Measurements from ENCODE around the gene GRIN3B.
A peak's percentile ranks its signal among the peaks of the same experiment; 100 is the strongest.
"Not testable (repeated sequence)": the region's sequence is repeated elsewhere in the genome, so short reads cannot be mapped to it uniquely, and the experiment has no call there.

Gene GRIN3B

DNA sequence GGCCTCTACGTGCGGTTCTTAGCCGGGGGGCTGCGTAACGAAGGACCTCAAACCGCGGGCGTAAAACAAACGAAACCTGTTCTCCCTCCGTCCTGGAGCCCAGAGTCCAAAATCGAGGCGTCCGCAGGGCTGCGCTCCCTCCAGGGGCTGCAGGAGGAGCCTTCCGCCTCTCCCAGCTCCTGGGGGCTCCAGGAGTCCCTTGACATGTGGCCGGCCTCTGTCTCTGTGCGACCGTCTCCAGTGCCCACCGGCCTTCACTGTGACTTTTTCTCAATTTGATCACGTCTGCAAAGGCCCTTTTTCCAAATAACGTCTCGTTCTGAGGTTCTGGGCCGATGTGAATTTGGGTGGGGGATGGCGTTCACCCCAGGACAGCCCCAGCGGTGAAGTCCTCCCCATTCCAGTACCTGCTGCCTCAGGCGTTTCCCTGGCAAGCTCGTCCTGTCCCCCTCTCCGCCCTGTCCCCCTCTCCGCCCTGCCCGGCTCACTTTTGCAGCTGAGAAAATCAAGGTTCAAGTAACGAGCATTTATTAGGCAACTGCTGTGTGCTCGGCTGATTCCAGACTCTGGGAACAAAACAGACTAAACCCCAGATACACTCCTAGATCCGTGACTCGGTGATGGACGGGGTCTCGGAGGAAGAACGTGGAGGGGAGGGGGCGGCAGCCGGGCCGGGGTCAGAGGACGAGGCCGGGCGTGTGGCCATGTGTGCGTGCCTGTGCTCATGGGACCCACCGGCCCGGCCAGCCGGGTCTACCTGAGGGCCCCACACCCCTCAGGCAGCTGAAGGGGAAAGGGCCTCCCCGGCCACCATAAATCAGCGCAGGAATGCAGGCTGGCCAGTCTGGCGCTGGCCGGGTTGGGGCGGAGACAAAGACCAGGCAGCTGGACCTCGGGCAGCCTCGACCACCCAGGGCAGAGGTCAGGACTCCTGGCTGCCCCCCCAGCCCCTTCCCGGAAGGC is 44.1 kb upstream of the GRIN3B start (continued):
- TF ChIP-seq ISL1 (CRISPR knock-in tag; IDR thresholded peaks at IDR 0.05) = no peak

DNA sequence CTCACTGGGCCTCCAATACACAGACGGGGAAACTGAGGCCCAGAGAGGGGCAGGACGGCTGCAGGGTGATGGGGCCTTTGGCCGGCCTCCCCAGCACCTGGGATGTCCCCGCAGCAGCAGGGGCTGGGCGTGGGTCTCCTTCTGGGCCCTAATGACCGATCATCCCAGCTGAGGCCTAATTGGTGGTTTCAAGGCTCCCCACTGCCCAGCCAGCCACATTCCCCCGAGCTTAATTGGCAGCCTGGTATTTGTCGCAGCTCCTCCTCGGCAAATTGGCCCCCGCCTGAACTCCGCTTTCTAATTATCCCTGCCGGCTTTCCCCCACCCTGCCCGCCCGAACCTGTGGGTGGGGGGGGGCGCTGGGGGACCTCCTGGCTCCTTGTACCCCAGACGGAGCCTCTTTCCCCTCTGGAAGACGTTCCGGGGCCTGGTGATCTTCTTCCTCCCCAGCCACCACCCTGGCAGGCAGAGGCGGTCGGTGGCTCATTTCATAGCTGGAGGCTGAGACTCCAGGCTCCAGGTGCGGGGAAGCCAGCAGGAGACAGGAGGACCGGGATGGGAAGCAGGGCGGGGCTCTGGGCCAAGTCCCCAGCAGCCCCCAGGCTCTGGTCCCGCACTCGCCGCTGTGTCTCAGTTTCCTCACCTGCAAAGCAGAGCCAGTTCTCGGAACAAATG is 43.3 kb upstream of the GRIN3B start:
- TF ChIP-seq, protein P1, sequence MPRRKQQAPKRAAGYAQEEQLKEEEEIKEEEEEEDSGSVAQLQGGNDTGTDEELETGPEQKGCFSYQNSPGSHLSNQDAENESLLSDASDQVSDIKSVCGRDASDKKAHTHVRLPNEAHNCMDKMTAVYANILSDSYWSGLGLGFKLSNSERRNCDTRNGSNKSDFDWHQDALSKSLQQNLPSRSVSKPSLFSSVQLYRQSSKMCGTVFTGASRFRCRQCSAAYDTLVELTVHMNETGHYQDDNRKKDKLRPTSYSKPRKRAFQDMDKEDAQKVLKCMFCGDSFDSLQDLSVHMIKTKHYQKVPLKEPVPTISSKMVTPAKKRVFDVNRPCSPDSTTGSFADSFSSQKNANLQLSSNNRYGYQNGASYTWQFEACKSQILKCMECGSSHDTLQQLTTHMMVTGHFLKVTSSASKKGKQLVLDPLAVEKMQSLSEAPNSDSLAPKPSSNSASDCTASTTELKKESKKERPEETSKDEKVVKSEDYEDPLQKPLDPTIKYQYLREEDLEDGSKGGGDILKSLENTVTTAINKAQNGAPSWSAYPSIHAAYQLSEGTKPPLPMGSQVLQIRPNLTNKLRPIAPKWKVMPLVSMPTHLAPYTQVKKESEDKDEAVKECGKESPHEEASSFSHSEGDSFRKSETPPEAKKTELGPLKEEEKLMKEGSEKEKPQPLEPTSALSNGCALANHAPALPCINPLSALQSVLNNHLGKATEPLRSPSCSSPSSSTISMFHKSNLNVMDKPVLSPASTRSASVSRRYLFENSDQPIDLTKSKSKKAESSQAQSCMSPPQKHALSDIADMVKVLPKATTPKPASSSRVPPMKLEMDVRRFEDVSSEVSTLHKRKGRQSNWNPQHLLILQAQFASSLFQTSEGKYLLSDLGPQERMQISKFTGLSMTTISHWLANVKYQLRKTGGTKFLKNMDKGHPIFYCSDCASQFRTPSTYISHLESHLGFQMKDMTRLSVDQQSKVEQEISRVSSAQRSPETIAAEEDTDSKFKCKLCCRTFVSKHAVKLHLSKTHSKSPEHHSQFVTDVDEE (CRISPR knock-in tag; IDR thresholded peaks at IDR 0.05) = no peak
- no peak for TF ChIP-seq TOX (CRISPR knock-in tag; IDR thresholded peaks at IDR 0.05; ENCODE audit: borderline replicate concordance)
- no peak for TF ChIP-seq SNAI2 (CRISPR knock-in tag; IDR thresholded peaks at IDR 0.05)
- TF ChIP-seq, protein P2, sequence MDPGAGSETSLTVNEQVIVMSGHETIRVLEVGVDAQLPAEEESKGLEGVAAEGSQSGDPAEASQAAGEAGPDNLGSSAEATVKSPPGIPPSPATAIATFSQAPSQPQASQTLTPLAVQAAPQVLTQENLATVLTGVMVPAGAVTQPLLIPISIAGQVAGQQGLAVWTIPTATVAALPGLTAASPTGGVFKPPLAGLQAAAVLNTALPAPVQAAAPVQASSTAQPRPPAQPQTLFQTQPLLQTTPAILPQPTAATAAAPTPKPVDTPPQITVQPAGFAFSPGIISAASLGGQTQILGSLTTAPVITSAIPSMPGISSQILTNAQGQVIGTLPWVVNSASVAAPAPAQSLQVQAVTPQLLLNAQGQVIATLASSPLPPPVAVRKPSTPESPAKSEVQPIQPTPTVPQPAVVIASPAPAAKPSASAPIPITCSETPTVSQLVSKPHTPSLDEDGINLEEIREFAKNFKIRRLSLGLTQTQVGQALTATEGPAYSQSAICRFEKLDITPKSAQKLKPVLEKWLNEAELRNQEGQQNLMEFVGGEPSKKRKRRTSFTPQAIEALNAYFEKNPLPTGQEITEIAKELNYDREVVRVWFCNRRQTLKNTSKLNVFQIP (CRISPR knock-in tag; IDR thresholded peaks at IDR 0.05; ENCODE audit: borderline replicate concordance, low read depth) = no peak
- TF ChIP-seq, protein P3, sequence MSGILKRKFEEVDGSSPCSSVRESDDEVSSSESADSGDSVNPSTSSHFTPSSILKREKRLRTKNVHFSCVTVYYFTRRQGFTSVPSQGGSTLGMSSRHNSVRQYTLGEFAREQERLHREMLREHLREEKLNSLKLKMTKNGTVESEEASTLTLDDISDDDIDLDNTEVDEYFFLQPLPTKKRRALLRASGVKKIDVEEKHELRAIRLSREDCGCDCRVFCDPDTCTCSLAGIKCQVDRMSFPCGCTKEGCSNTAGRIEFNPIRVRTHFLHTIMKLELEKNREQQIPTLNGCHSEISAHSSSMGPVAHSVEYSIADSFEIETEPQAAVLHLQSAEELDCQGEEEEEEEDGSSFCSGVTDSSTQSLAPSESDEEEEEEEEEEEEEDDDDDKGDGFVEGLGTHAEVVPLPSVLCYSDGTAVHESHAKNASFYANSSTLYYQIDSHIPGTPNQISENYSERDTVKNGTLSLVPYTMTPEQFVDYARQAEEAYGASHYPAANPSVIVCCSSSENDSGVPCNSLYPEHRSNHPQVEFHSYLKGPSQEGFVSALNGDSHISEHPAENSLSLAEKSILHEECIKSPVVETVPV (CRISPR knock-in tag; IDR thresholded peaks at IDR 0.05) = no peak
- TF ChIP-seq ESRRG (CRISPR knock-in tag; IDR thresholded peaks at IDR 0.05) = no peak
- no peak for TF ChIP-seq CSDC2 (CRISPR knock-in tag; IDR thresholded peaks at IDR 0.05)
- no peak for TF ChIP-seq OSR1 (CRISPR knock-in tag; IDR thresholded peaks at IDR 0.05)
- TF ChIP-seq GLIS3 (CRISPR knock-in tag; IDR thresholded peaks at IDR 0.05) = no peak
- no peak for TF ChIP-seq TCF4 (CRISPR knock-in tag; IDR thresholded peaks at IDR 0.05; ENCODE audit: borderline replicate concordance)
- TF ChIP-seq ARNTL (CRISPR knock-in tag; IDR thresholded peaks at IDR 0.05; ENCODE audit: borderline replicate concordance, low read depth) = no peak
- TF ChIP-seq ISL1 (CRISPR knock-in tag; IDR thresholded peaks at IDR 0.05) = no peak
- no peak for TF ChIP-seq ZNF565 (CRISPR knock-in tag; conservative IDR thresholded peaks at IDR 0.05; ENCODE audit: low read depth)
- no peak for TF ChIP-seq ZFP30 (CRISPR knock-in tag; IDR thresholded peaks at IDR 0.05)
- ATAC-seq = peak; percentile 59

DNA sequence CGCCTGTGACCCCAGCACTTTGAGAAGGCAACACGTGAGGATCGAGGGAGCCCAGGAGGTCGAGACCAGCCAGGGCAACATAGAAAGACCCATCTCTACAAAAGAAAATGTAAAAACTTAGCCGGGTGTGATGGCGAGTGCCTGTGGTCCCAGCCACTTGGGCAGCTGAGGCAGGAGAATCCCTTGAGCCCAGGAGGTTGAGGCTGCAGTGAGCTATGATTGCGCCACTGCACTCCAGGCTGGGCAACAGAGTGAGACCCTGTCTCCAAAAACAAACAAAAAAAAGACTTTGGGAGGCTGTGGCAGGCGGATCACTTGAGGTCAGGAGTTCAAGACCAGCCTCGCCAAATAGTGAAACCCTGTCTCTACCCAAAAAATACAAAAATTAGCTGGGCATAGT is 42.6 kb upstream of the GRIN3B start:
- ATAC-seq = not testable (repeated sequence)

DNA sequence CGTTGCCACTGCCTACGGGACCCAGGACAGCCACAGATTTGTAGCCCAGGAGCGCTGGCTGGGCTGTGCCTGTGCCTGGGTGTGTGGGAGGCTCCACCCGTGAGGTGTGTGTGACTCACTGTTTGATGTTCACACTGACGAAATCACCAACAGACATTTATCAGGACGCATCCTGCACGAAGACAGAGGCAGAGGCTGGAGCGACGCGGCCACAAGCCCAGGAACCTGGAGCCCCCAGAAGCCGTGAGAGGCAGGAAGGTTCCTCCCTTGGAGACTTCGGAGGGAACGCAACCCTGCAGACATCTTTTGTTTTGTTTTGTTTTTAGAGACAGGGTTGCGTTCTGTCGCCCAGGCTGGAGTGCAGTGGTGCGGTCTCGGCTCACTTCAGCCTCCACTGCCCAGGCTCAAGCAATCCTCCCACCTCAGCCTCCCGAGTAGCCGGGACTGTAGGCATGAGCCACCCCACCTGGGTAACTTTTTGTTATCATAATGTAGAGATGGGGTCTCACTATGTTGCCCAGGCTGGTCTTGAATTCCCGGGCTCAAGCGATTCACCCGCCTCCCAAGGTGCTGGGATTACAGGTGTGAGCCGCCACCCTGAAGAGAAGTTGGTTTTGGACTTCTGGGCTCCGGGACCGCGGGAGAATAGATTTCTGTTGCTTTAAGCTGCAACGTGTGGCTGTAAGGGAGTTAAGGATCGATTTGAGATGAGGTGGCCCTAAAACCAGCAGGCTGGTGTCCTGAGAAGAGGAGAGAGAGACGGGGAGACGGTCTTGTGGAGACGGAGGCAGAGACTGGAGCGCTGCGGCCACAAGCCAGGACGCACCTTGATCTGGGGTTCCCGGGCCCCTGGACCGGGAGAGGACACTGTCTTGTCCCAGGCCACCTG is 41.0 kb upstream of the GRIN3B start:
- TF ChIP-seq ISL1 (CRISPR knock-in tag; IDR thresholded peaks at IDR 0.05) = no peak
- TF ChIP-seq PPARA (CRISPR knock-in tag; IDR thresholded peaks at IDR 0.05; ENCODE audit: borderline replicate concordance) = no peak
- no peak for TF ChIP-seq TOX (CRISPR knock-in tag; IDR thresholded peaks at IDR 0.05; ENCODE audit: borderline replicate concordance)
- TF ChIP-seq OSR1 (CRISPR knock-in tag; IDR thresholded peaks at IDR 0.05) = no peak
- no peak for TF ChIP-seq ZNF8 (CRISPR knock-in tag; IDR thresholded peaks at IDR 0.05)
- no peak for TF ChIP-seq ZC3H10 (CRISPR knock-in tag; IDR thresholded peaks at IDR 0.05)
- TF ChIP-seq ZNF565 (CRISPR knock-in tag; conservative IDR thresholded peaks at IDR 0.05; ENCODE audit: low read depth) = no peak
- no peak for TF ChIP-seq RARB (CRISPR knock-in tag; IDR thresholded peaks at IDR 0.05)
- no peak for TF ChIP-seq SNAI2 (CRISPR knock-in tag; IDR thresholded peaks at IDR 0.05)
- no peak for TF ChIP-seq BACH2 (CRISPR knock-in tag; IDR thresholded peaks at IDR 0.05; ENCODE audit: borderline replicate concordance)
- TF ChIP-seq ARNTL (CRISPR knock-in tag; IDR thresholded peaks at IDR 0.05; ENCODE audit: borderline replicate concordance, low read depth) = no peak
- TF ChIP-seq, protein P4, sequence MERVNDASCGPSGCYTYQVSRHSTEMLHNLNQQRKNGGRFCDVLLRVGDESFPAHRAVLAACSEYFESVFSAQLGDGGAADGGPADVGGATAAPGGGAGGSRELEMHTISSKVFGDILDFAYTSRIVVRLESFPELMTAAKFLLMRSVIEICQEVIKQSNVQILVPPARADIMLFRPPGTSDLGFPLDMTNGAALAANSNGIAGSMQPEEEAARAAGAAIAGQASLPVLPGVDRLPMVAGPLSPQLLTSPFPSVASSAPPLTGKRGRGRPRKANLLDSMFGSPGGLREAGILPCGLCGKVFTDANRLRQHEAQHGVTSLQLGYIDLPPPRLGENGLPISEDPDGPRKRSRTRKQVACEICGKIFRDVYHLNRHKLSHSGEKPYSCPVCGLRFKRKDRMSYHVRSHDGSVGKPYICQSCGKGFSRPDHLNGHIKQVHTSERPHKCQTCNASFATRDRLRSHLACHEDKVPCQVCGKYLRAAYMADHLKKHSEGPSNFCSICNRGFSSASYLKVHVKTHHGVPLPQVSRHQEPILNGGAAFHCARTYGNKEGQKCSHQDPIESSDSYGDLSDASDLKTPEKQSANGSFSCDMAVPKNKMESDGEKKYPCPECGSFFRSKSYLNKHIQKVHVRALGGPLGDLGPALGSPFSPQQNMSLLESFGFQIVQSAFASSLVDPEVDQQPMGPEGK (CRISPR knock-in tag; IDR thresholded peaks at IDR 0.05; ENCODE audit: borderline replicate concordance) = no peak
- TF ChIP-seq, protein P2 (CRISPR knock-in tag; IDR thresholded peaks at IDR 0.05; ENCODE audit: borderline replicate concordance, low read depth) = no peak
- no peak for TF ChIP-seq ESRRG (CRISPR knock-in tag; IDR thresholded peaks at IDR 0.05)
- no peak for TF ChIP-seq ZFP30 (CRISPR knock-in tag; IDR thresholded peaks at IDR 0.05)
- no peak for TF ChIP-seq TCF4 (CRISPR knock-in tag; IDR thresholded peaks at IDR 0.05; ENCODE audit: borderline replicate concordance)
- TF ChIP-seq, protein P5, sequence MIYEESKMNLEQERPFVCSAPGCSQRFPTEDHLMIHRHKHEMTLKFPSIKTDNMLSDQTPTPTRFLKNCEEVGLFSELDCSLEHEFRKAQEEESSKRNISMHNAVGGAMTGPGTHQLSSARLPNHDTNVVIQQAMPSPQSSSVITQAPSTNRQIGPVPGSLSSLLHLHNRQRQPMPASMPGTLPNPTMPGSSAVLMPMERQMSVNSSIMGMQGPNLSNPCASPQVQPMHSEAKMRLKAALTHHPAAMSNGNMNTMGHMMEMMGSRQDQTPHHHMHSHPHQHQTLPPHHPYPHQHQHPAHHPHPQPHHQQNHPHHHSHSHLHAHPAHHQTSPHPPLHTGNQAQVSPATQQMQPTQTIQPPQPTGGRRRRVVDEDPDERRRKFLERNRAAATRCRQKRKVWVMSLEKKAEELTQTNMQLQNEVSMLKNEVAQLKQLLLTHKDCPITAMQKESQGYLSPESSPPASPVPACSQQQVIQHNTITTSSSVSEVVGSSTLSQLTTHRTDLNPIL (CRISPR knock-in tag; IDR thresholded peaks at IDR 0.05; ENCODE audit: low read depth) = no peak
- TF ChIP-seq GLIS3 (CRISPR knock-in tag; IDR thresholded peaks at IDR 0.05) = no peak
- no peak for ATAC-seq
